ENCODE data around the gene PDILT.

- TF ChIP-seq CTCF (IDR thresholded peaks at IDR 0.05) (no peak), POLR2A (IDR thresholded peaks at IDR 0.05) (no peak)
These were observed 67.6 kb downstream of the PDILT start for GRCh38 chr16:20336955-20337354.

Measured in uterus (tissue), 2 donors.